GM12891 (cell line): ENCODE results near the gene PLPPR1.

Source experiments
- POLR2A ChIP-seq: IDR thresholded peaks from 2 replicates; pipeline ENCODE4 v1.6.1; 2011; ENCODE audit warnings: low read depth, low read length, control low read depth
- POLR2AphosphoS5 ChIP-seq: IDR thresholded peaks from 2 replicates; pipeline ENCODE4 v1.6.1; 2011; ENCODE audit warnings: low read depth, low read length, control low read depth

DNA sequence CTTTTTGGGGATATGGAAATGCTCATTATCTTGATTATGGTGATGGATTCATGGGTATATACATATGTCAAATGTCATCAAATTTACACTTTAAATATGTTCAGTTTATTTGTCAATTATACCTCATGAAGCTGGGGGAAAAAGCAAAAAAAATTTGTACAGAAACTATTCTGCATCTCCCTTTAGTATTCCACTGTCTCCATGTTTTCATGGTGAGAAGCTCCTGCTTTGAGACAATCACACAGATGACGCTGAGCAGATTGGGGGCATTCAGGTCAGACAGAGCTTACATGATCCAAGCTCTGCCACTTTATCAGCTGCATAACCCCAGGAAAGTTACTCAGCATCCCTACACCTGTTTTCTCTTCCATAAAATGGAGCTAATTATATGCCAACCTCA, 101.5 kb downstream of the PLPPR1 start:
- TF ChIP-seq POLR2A (no peak), POLR2AphosphoS5 (no peak)
